H1 (cell line): ENCODE measurements around the gene TEAD2. TPM values are rescaled to one million over a fixed set of nuclear protein-coding genes. Genes with fewer than 3 reads are reported as not detected.

Experiments
- RNF2 ChIP-seq: fragments of 200-900, 300-1000 bp; sonication (generic); IDR thresholded peaks from 2 replicates; pipeline ENCODE4 v1.7.1; 2016; ENCODE audit warnings: borderline replicate concordance, low read depth, mild to moderate bottlenecking, antibody characterized with exemption, low read length; ENCODE audit not compliant: poor library complexity, severe bottlenecking; ENCODE audit errors: missing control alignments
- polyA plus RNA-seq, 7 experiments: library from polyadenylated mRNA; depleted of rRNA in 3 of 7; stranded (reverse) in 5 of 7; unstranded in 2 of 7; fragments of >200 nt in 5 of 7; fragments of 200-250 nt in 2 of 7; gene quantifications; 1 replicate in 5 of 7; 2 replicates in 1 of 7; 4 replicates in 1 of 7; pipeline versions ENCODE4 v1.2.1 to v1.2.3, GENCODE V29; 2011 to 2013; ENCODE audit warnings: missing spikeins in 2 of 7, mixed read lengths in 2 of 7
- total RNA-seq: library from RNA; stranded (reverse); fragmentation: NEBNext Ultra II Directional; extraction: Animal tissue kit (Norgen Biotek cat#: 25700); gene quantifications from 2 replicates; pipeline ENCODE4 v1.2.1, GENCODE V29; 2021

Gene TEAD2
- total and polyA plus RNA-seq, 2 of the 8 experiments (the other 6 are each of a cell fraction or from before 2014, with no cell fraction given), result 87.6 to 146 TPM

GRCh38 chr19:49362048-49362928, at the start of gene TEAD2 (continued):
- TF ChIP-seq RNF2, result no peak
